Esophagus mucosa (tissue), 1 donor: Measurements from ENCODE around the gene MALRD1. TPM values are rescaled to one million over a fixed set of nuclear protein-coding genes. Genes with fewer than 3 reads are reported as not detected.
"Not testable (repeated sequence)": the region's sequence is repeated elsewhere in the genome, so short reads cannot be mapped to it uniquely, and the experiment has no call there.

Source experiments
- ATAC-seq: fragments of 200-7000 bp; cut with Tn5 transposase; one replicate; pipeline ENCODE4 v1.9.1; 2020
- total RNA-seq: library from RNA; stranded (reverse); gene quantifications from one replicate; pipeline ENCODE4 v1.2.4, GENCODE V29; 2023
- donor health status: DM: yes; HTN: yes; CAD: no.

Gene MALRD1
- total RNA-seq, 1 donor from 2014 or later = 0.08 TPM

GRCh38 chr10:19724287-19724686, 675.7 kb downstream of the MALRD1 start:
- no peak for ATAC-seq

- ATAC-seq = no peak
Observed at GRCh38 chr10:19728376-19728775, 679.8 kb downstream of the MALRD1 start.

GRCh38 chr10:19728964-19729363, 680.4 kb downstream of the MALRD1 start:
- no peak for ATAC-seq

GRCh38 chr10:19730167-19730906, 681.7 kb downstream of the MALRD1 start:
- ATAC-seq = no peak

GRCh38 chr10:19730907-19731217, 682.3 kb downstream of the MALRD1 start:
- no peak for ATAC-seq

DNA sequence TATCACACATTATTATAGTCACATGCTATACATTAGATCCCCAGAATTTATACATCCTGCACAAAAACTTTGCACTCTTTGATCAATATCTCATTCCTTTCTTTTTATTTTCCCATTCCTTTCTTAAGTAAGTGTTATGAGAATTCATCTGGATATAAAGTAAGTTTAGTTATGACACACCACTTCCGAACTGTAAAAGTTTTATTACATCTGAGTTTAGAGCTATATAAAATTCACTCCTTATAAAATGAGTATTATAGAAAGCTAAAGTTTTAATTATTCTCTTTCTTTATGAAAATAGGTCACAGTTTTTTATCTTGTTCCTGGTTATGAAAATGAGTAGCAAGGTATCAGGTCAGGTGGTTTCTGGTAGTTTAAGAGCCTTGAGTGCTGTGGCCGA, 683.0 kb downstream of the MALRD1 start:
- ATAC-seq = no peak

DNA sequence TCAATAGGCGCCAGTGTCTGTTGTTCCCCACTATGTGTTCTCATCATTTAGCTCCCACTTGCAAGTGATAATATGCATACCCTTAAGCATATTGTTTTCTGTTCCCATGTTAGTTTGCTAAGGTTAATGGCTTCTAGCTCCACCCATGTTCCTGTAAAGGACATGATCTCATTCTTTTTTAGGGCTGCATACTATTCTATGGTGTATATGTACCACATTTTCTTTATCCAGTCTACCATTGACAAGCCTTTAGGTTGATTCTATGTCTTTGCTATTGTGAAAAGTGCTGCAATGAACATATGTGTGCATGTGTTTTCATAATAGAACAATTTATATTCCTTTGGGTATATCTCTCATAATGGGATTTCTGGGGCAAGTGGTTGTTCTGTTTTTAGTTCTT, 689.8 kb downstream of the MALRD1 start:
- no peak for ATAC-seq

DNA sequence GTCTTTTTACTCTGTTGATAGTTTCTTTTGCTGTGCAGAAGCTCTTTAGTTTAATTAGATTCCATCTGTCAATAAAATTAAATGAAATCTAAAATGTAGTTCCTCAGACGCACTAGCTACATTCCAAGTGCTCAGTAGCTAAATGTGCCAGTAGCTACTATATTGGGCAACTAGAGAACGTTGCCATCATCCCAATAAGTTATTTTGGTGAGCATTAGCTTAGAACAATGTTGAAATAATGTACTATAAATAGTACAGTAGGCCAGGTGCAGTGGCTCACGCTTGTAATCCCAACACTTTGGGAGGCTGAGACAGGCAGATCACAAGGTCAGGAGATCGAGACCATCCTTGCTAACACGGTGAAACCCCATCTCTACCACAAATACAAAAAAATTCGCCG, 690.6 kb downstream of the MALRD1 start:
- ATAC-seq = not testable (repeated sequence)

- ATAC-seq = not testable (repeated sequence)
Observed at GRCh38 chr10:19742144-19742543, 693.5 kb downstream of the MALRD1 start.

DNA sequence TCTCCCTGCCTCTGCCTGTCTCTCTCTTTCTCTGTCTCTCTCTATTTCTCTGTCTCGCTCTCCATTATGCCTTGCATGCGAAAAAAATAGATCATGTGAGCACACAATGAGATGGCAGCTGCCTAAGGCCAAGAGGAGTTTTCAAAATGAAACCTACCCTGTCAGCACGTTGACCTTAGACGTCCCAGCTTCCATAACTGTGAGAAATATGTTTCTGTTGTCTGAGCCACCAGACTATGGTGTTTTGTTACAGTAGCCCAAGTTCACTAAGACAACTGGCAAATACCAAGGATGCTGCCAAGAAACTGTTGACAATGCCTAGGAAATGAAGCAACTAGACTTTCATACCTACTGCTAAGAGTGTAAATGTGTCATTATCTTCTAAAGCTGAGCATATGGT, 697.1 kb downstream of the MALRD1 start:
- no peak for ATAC-seq

GRCh38 chr10:19749185-19749729, 700.7 kb downstream of the MALRD1 start:
- no peak for ATAC-seq

DNA sequence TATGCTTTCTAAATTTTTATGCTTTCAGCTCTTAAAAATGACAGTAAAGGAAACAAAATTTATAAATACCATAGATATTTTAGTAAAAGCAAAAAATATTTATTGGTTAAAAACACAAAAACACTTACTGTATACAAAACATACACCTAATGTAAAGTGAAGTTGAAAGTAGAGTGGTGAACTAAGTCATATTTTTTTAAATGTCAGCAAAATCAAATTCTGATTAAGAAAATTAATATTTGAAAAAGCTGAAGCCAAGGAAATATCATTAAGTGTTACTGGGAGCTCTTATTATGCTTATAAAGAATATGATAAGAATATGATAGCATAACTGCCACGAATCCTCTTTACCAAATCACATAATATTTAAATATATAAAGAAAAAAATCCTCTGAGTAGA, 702.4 kb downstream of the MALRD1 start:
- ATAC-seq = no peak

DNA sequence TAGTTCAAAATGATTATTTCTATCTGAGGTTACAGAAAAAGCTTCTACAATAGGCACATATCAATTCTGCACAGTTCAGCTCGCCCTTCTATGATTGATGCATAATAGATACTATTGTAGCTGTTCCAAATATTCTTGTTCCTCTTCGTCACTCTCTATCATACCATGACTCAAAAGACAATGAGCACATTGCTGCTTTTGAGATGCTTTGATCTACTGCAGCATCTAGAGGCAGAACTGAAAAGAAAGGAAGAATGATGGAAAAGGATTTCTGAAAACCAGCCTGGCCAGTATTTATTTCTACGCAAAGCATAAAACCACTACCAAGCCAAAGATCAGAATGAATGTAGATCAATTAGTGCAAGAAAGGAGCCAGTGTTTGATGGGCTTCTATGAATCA, 708.3 kb downstream of the MALRD1 start:
- no peak for ATAC-seq

- ATAC-seq = no peak
Observed at GRCh38 chr10:19762026-19762425, 713.4 kb downstream of the MALRD1 start.

GRCh38 chr10:19764111-19764510, 715.5 kb downstream of the MALRD1 start:
- no peak for ATAC-seq

DNA sequence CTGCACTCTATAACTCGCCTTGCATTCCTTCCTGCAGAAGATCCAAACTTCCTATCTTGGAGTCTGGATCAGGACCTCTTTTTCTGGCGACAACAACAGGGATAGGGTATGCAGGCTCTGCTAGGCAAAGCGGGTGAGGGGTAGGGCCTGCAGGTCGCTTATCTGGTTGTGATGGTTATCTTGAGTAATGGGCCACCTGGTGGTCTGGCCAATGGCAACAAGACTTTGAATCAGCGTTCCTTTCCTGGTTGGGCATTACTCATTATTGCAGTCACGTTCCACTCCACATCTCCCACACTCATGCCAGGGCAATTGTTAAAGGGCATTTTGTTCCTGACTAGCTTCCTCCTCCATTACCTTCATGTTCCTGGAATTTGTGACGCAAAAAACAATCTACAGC, 719.3 kb downstream of the MALRD1 start:
- no peak for ATAC-seq

DNA sequence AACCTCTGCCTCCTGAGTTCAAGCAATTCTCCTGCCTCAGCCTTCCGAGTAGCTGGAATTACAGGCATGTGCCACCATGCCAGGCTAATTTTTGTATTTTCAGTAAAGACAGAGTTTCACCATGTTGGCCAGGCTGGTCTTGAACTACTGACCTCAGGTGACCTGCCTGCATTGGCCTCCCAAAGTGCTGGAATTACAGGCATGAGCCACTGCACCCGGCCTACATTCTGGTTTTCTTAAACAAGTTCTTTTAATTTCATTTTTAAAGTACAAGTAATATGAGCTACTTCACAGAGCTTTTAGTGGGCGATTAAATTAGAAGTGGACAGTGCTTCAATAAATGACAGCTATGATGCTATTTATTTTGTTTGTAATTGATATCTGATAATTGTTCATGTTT, 721.2 kb downstream of the MALRD1 start:
- ATAC-seq = not testable (repeated sequence)

DNA sequence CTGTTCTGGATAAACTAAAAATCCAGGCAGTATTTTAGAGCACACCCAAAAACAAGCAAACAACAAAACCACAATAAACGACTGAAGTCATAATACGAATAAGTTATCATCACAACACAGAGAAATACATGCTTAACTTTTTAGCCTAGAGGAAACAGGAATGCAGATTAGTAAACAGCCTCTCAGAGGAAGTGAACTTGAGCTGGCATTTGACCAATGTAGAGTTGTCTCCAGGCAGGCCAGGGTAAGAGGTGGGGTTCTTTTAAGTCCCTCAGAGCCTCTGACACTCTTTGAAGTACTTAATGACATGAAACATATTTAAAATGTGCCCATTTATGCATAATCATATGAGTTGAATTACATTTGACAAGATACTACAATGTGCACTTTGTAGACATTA, 724.4 kb downstream of the MALRD1 start:
- no peak for ATAC-seq

DNA sequence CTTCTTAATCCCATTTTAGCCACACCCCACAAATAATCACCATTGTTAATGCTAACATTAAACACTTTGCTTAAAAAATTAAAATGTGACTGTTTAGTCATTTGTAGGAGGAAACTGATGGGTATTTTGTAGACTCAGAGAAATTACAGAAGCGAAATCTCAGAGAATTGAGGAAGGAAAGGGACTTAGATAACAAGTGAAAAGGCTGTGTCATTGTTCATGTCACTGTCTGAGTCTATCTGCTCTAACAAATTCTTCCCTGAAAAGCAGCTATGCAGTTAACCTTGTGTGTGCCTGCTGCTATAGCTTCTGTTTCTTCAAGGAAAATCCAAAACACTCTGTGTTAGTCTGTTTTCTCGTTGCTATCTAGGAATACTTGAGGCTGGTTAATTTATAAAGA, 726.7 kb downstream of the MALRD1 start:
- ATAC-seq = no peak

DNA sequence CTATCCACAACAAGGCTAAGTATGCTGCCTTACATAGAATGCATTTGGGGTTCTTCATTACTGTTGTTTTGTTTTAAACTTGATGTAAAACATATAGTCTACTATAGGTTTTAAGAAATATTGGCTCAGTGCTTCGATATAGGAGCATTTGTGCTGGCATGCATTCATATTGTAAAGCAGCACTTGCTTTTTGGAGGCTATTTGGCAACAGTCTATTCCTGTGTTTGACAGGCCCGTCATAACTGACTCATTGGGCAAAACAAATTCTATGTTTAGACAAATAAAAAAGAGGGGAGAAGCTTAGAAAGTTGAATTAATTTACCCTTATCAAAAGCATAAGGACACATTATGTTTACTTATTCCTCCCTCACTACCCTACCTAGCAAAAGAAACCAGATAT, 729.2 kb downstream of the MALRD1 start:
- ATAC-seq = no peak

DNA sequence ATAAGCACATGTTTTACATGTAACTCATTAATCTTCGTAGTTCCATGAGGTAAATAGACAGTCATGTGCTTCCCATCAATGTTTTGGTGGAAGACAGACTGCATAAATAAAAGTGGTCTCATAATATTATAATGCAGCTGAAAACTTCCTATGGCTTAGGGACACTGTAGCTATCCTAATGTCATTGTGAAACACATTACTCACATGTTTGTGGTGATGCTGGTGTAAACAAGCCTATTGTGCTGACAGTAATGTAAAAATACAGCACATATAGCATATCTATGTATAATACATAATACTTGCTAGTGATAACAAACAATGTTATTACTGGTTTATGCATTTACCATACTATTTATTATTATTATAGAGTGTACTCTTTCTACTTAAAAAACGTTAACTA, 730.4 kb downstream of the MALRD1 start:
- no peak for ATAC-seq

DNA sequence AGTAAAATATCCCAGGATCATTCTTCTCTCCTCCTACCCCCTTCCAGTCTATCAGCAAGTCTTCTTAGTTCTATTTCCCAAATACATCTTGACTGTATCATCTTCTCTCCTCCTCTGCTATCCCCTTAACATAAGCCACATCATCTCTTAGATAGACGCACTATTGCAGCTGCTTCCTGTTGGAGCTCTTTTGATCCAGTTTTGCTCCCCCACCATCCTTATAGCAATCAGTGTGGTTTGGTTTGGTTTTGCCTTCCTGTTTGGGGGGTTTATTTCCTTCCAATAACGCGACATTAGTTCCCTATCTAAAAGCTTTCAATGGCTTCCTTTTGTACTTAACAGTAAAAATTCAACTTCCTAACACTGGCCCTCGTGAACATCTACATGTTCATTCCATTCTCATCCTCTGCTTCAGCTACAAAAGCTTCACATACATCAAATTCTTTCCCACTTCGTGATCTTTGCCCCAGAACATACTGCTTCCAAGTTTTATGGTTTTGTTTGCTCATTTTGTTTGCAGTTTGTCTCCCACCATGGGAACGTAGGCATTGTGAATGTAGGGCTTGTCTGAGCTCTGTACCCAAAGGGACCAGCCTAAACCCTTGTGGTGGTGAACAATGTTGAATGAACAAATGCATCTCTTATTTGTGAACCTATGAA, 734.0 kb downstream of the MALRD1 start:
- ATAC-seq = no peak

GRCh38 chr10:19783721-19784120, 735.1 kb downstream of the MALRD1 start:
- no peak for ATAC-seq
